ENCODE measurements around the gene AKR1C3.

GRCh38 chr10:5106553-5106952 is 12.3 kb downstream of the AKR1C3 start:
- TF ChIP-seq CTCF (IDR thresholded peaks at IDR 0.05) (no peak), EZH2 (IDR thresholded peaks at IDR 0.05) (no peak), EZH2phosphoT487 (IDR thresholded peaks at IDR 0.05) (no peak)

All from neural progenitor cell (in vitro differentiated cells).